GM18873 (cell line): ENCODE data around the gene RASGRP2.

Source experiments
- ATAC-seq: cut with Tn5 transposase; IDR thresholded peaks from one replicate; pipeline ENCODE4 v1.9.1; 2021; ENCODE audit warnings: mild to moderate bottlenecking, moderate library complexity, moderate number of reproducible peaks; ENCODE audit not compliant: unreplicated experiment, low FRiP score

Gene RASGRP2

DNA sequence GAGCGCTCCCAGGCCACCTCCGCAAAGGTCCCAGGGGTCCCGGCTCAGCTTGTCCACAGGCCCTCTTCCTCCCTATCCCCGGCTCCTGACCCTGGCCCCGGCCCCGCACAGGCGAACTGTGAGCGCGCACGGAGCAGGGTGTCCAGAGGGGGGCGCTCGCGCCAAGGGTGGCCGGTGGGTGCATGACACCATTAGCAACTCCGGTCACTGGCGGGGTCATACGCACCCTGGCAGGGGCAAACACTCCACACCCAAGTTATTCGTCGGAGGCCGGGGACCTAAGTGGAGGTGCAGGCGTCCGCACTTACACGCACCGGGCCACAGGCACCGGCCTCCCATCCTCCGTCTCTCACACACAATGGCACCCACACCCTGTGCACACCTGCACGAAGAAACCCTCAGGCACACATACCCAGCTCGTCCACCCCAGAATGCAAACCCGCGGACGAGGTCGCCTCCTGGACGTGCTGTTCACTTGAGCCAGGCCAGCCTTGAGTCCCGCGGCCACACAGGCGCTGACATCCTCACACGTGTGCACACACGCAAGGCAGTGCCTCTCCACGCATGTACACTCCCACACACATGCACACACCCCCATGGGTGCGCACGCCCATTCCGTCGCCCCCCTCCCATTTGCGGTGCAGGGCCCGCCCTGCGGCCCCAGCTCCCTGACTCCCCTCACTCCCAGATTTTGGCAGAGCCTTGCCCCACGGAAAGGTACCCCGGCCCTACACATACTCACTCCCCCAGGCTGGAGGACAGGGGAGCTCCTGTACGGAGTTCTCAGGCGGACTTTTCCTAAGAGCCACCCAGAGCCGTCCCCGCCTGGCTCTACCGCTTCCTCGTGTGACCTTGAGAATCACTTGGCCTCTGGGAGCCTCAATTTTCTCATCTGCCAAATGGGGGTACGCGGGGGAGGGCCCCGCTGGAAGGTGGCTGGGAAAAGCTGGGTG is at the start of gene RASGRP2:
Gene RASGRP2, minus strand, starts transcription at position 552 of the 953 bp plus-strand sequence. CDS start 1,276 bp downstream, outside the sequence.
- no peak for ATAC-seq

DNA sequence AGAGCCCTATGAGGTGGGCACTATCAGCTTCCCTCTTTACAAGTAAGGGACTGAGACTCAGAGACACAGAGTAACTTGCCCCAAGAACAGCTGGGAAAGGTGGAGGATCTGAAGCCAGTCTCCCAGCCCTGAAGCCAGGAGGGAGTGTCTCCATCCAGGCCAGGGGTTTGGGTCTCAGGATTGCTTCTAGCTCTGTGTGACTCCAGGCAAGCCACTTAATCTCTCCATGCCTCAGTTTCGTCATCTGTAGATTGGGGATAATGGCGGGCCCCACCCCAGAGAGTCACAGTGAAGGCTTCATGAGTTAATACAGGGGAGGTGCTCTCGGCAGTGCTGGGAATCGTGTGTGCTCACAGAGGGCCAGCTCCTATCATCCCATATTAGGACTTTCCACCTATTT is 48.5 kb upstream of the RASGRP2 start:
- no peak for ATAC-seq

DNA sequence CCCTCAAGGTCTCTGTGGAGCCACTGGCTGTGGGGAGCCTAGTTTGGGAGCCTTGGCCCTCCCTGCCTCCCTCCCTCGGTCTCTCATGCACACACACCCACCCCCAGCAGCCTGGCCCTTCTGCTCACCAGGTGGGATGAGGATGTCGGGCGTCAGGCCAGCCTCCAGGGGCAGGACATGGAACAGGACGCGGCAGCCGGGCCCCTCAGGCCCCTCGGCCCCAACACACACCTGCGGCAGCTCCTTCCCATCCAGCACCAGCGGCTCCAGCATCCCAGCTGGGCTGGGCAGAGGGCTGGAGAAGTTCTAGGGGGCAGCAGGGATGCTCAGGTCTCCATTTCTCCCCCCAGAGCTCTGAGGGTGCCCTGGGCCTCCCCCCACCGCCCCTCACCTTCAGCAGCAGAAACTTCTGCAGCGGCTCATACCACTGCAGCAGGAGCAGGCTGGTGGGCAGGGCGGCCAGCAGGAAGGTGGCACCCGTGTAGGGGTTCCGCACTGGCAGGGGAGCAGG is 47.9 kb upstream of the RASGRP2 start:
- ATAC-seq = no peak

DNA sequence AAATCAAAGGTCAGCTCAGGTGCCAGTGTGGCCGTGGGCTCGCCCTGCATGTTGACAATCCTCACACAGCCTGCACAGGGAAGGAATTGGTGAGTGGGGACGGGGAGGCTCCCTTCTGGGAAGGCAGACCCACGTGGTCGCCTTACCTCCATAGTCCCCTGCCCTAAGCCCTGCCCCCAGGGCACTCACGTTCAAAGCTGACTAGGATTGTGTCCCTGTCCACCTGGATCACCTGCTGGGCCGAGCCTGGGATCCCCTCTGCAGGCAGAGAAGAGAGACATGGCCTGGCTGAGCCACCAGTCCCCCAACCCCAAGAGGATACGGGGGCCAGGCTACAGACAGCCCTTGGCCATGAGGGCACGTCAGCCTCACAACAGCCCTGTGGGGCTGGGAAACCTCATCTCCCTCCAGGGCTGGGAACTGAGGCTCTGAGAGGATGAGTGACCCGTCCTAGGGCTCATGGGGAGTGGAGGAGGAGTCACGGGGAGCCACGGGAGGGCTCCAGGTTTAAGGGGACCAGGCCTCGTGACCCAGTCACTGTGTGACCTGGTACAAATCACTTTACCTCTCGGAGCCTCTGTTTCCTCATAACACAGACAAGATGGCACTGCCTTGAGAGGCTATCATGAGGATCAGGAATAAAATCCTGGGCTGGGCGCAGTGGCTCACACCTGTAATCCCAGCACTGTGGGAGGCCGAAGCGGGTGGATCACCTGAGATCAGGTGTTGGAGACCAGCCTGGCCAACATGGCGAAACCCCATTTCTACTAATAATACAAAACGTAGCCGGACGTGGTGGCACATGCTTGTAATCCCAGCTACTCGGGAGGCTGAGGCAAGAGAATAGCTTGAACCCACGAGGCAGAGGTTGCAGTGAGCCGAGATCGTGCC is 46.5 kb upstream of the RASGRP2 start:
- ATAC-seq = no peak

DNA sequence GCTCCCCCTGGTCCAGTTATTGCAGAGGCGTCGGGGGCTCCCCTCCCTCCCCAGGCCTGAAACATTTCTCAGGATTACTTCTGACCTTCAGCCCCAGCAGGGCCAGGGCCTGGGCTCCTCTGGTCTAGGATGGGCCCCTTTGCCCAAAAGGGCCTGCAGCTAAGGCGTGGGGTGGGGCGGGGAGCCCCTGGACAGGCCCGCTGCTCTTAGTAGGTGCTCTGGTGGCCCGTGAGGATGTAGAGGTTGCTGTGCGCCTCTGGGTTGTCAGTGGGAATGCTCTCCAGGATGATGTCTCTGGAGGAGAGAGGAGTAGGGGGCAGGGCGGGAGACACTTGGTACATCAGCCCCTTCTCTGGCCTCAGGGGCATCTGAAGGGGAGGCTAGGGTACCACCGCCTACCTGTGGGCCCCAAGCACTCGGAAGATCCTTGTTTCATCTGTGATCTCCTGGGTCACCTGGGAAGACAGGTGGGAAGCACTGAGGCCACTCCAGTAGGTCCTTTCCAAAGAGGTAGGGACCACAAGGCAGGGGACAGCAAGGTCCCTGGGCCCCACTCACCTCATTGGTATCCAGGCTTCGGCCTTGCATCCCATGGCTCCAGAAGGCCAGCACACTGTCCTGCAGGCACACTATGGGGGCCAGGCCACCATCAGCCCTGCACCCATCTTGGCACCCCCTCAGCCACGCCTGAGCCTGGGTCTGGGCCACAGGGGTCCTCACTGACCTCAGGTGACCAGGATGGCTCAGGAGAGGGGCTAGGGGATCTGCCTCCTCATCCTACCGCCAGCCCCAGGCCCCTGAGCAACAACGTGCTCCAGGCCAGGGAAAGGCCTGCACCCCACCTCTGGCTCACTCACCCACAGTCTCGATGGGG is 45.6 kb upstream of the RASGRP2 start:
- ATAC-seq = no peak

DNA sequence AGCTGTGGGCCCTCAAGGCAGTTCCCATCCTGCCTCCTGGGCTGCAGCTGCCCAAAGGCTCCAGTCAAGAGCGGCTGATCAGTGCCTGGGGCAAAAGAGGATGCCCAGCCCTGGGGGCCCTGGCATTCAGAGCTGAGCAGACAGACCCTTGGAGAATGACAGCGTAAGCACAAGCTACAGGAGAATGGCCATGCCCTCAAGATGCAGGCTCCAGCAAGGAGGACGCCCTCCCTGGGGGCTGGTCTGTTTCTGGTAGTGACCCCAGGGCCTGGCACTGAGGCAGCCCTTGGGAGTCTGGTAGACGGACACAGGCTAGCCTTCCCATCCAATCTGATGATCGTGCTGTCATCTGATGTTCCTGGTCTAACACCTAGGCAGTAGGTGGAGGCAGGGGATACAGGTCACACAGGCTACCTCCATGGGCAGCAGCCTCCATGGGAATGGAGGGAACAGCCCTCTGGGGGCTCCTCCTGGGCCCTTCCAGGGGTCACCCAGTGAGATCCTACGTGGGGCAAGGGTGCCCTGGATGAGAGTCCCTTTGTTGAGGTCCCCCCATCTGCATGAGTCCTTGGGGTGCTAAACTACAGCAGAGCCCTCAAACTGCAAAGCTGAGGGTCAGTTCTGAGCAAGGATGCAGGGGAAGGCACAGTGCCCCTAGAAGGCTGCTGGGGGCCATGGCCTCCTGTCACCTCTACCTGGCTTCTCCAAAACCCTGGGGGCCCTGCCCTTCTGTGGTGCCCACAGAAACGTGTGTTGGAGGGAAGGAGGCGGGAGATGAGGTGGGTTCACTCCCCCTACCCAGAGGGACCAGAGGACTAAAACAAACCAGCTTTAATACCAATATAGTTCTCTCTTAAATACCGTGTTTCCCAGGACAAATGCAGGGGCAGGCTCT is 44.6 kb upstream of the RASGRP2 start:
- no peak for ATAC-seq

DNA sequence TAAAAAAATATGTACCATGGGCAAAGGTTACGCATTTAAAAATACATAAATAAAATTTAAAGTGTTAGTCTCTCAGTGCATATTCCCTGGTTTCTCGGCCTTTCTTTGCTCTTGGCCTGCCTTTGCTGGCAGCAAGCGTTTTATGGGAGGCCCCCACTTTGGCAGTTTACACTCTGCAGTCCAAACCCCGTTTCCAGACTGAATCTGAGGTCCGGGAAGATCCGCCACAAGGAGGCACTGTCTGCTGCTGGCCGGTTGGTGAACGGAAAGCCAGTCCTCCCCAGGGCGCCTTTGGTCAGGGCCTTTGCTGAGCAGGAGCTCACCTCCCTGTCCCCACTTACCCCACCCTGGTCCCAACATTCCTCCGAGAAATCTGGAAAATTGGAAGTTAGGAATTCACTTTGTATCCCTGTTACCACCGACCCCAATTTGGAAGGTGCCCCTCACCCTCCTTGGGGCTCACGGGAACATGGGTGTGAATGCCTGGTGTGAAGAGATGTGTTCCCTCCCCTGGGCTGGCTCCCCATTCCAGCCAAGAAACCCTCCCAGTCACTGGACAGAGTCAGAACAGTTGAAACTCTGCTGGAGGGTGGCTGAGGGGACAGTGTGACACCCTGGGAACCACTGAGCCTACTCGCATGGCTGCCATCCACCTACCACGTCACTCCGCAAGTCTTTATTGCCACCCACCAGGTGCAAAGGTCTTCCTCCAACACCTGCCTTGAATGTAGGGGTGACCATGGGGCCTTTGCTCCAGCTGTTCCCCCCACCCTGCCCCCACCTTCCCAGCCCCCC is 43.8 kb upstream of the RASGRP2 start:
- ATAC-seq = no peak

DNA sequence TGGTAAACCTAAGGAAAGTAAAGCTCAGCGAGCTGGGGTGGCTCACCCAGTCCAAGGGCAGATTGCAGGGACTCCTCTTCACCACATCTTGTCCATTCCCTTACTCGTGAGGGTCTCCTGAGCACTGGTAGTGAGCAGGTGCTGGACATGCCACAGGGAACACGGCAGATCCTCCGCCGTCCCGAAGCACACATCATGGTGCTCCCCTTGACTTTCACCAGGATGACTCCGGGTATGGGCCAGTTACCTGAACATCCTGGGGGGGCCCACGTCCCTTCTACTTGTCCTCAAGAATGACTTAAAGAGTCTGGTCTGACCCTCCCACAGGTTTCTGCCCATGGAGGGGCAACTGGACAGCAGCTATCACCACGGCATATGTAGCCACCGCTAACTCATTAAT is 42.4 kb upstream of the RASGRP2 start:
- no peak for ATAC-seq

DNA sequence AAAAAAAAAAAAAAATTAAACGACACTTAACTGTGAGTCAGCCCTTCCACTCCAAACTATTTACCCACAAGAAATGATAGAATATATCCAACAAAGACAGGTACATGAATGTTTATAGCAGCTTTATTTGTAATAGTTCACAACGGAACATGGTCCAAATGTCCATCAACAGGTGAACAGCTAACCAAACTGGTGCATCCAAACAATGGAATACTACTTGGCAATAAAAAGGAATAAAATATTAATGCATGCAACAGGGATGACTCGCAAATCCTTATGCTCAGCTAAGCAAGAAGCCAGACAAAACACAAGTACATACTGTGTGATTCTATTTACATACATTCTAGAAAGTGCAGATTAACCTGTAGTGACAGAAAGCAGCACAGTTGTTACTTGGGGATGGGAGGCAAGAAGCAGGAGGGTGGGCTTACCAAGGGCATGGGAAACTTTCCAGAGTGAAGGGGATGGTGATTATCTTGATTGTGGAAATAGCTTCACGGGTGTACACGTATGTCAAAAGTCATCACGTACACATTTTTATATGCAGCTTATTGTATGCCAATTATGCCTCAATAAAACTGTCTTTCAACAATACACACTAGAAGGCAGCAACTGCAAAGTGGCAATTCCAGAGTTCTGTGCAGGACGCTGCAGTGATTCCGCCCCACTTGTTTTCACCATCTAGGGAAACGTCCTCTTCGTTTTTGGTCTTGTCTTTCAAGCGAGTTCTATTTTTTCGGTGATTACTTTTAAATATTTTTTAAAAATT is 41.1 kb upstream of the RASGRP2 start:
- ATAC-seq = no peak

DNA sequence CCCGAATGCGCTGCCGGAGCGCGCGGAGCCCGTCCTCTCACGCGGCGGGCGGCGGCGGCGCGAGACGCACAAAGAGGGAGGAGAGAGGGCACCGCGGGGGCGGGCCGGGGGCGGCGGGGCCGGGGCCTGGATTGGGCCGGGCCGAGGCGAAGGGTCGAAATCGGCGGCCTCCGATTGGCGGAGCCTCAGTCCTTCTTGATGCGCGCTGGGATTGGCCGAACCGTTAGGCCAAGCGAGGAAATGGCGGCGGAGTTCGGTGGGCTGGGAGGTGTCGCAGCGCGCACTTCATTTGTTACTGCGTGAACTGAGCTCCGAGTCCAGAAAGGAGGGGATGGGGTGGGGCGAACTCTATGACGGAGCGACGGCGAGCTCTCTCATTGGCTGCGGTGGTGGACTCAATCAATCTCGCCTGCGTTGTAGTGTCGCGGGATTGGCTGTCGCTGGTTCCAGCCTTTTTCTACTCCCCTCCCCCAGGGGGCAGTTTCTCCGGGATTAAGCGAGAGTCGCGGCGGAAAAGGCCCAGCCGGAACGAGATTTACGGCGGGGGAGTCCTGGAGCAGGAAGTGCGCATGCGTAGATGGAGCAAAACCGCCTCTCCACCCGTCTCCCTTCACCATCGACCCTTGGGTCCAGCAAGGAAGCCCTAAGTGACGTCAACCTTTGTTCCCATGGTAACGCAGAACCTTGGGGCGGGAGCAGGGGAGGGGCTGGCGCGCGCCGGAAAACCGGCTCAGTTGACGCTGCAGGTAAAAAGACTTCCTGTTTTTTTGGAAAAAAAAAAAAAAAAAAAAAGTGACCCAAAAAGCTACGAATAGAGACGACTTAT is 34.7 kb upstream of the RASGRP2 start, which contains the start of gene SF1:
Gene SF1, minus strand, starts transcription at position 70 of the 826 bp plus-strand sequence. CDS start 150 bp downstream, outside the sequence.
- ATAC-seq = peak; percentile 80

DNA sequence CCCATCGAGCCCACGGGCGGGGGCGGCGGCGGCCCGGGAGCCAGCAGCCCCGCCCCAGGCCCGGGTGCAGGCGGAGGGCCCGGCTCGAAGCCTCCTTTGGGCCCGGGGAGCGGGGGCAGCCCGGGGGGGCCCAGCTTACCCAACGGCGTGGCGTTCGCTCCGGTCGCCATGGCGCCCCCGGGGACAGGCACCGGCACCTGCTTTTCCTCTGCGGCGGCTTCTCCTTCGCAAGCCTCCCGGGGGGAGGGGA is 34.2 kb upstream of the RASGRP2 start:
- ATAC-seq = no peak

DNA sequence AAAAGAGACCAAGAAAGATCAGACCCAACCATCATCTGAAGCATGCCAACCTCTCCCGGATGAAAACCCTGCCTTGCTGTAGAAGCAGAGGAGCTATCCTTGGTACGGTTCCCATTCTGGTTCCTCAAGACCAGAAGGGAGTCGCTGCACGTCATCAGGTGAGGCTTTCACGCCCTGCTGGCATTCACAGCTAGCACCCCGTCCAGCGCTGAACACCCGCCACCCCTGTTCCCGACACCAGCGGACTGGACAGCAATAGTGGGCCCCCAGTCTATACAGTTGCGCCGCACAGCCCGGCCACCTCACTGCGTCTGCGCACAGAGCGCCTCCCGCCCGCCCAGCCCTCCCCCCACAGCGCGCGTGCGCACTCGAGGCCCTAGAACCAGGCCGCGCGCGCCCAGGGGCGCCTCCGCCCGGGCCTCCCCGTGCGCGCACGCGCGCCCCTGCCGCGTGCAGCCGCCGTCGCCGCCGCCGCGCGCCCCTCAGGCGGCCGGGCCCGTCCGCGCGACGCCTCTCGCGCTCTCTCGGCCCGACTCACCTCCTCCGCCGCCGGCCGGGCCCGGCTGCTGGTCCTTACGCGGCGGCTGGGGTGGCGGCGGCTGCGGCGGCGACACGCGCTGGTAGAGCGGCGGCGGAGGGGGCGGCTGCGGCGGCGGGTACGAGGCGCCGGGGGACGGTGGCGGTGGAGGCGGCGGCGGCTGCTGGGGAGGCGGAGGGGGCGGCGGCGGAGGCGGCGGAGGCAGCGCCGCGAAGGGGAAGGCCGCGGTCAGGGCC is 33.7 kb upstream of the RASGRP2 start:
- no peak for ATAC-seq

DNA sequence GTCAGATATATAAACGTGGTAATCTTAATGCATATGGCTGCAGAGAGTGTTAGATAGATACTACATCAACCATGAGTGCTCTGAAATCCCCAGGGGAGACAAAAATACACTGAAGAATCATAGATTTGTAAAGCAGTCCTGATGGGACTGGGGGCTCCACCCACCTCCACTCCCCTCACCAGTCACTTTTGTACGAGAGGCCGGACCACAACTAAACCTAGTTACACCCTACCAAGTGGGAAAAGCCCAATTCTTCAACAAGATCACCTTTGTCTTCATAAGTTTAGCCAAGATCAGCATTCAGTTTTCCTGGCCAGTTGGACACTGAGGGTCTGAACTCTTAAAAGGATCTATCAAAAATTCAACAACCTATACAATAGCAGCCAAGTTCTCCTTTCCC is 32.9 kb upstream of the RASGRP2 start:
- ATAC-seq = no peak

DNA sequence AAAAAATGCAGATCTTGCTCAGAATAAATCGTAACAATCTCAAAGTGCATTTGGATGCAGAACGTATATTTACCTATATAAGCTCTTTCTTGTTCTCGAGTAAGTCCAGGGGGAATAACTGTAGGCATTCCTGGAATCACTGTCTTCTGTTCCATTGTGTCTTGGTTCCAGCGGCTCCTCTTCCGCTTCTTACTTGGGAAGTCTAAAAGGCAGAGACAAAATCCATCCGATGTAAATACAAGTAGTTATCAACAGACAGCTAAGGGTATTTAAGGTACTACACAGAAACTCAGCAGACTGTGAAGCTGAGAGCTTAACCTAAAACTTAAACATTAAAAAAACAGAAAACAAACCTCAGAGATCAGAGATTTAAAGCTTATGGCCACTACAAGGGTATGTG is 32.5 kb upstream of the RASGRP2 start:
- no peak for ATAC-seq

DNA sequence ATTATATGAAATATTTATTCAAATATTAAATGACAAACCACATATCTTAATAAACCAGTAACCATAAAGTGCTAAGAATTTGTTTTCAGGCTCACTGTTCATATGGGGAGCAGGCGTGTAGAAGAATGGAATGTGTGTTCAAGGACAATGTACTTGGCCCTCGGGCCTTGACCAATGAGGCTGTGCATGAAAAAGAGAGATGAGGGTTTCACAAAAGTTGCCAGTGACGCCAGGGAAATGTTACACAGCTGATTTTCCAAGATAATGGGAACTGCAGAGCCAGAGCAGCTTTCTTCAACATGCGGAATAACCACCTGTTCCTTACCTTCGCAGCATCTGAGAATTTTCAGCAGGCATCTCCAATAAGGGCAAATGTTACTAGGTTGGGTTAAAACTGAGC is 30.2 kb upstream of the RASGRP2 start:
- no peak for ATAC-seq
